IPS-11a (cell line): Measurements from ENCODE around the gene CCDC172.
"Not testable (repeated sequence)": the region's sequence is repeated elsewhere in the genome, so short reads cannot be mapped to it uniquely, and the experiment has no call there.

Experiments
- H3K4me3 ChIP-seq: one replicate; pipeline ENCODE4 v1.5.1; 2013; ENCODE audit warnings: low read depth, low read length, control low read depth

Gene CCDC172

GRCh38 chr10:116331815-116332214, 7.6 kb downstream of the CCDC172 start:
- no peak overlapping the region for H3K4me3 ChIP-seq

- no peak overlapping the region for H3K4me3 ChIP-seq
These were observed 12.6 kb downstream of the CCDC172 start for GRCh38 chr10:116336866-116337265.

GRCh38 chr10:116352125-116352524, 27.9 kb downstream of the CCDC172 start:
- H3K4me3 ChIP-seq: no peak overlapping the region

GRCh38 chr10:116353817-116354216, 29.6 kb downstream of the CCDC172 start:
- no peak overlapping the region for H3K4me3 ChIP-seq

- no peak overlapping the region for H3K4me3 ChIP-seq
These were observed 31.1 kb downstream of the CCDC172 start for GRCh38 chr10:116355341-116355740.

DNA sequence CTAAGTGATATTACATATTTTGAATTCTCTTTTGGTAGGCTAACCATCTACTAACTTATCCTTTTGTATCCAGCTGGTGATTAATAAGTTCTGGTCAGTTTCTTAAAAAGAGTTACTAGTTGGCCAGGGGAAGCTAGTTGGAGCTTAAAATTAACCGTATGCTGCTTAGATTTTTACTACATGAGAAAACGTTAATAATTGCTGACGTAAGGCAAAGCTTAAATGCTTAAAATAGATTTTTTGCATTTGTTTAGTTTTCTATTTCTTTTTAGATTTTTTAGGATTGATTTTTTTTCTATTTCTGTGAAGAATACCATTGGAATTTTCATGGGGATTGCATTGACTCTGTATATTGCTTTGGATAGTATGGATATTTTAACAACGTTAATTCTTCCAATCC, 32.6 kb downstream of the CCDC172 start:
- H3K4me3 ChIP-seq: no peak overlapping the region

GRCh38 chr10:116364868-116365267, 40.6 kb downstream of the CCDC172 start:
- no peak overlapping the region for H3K4me3 ChIP-seq

DNA sequence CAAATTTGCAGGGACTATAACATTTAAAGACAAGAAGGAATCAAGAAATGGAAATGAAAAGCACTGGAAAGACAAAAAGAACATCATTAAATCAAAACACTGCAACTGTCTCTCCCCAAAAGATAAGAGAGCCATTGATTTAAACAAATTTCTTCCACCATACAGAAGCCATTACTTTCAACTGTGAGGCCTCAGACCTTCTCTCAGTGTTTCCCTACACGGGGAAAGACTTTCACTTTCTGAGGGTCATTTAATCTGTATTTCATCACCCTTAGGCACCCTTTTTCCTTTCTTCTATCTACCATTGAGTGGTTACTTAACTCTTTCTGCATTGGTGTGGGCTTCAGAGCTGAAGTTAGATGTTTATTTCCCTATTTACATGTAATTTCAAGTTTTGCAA, 47.5 kb downstream of the CCDC172 start:
- no peak overlapping the region for H3K4me3 ChIP-seq

GRCh38 chr10:116382290-116382689, 58.0 kb downstream of the CCDC172 start:
- H3K4me3 ChIP-seq: no peak overlapping the region

- no peak overlapping the region for H3K4me3 ChIP-seq
These were observed 61.1 kb downstream of the CCDC172 start for GRCh38 chr10:116385311-116385710.

GRCh38 chr10:116385994-116386809, 62.0 kb downstream of the CCDC172 start:
- H3K4me3 ChIP-seq: no peak overlapping the region

- not testable (repeated sequence) for H3K4me3 ChIP-seq
These were observed 69.1 kb downstream of the CCDC172 start for GRCh38 chr10:116393246-116393831.

- no peak overlapping the region for H3K4me3 ChIP-seq
These were observed 71.2 kb downstream of the CCDC172 start for GRCh38 chr10:116395223-116395985.

DNA sequence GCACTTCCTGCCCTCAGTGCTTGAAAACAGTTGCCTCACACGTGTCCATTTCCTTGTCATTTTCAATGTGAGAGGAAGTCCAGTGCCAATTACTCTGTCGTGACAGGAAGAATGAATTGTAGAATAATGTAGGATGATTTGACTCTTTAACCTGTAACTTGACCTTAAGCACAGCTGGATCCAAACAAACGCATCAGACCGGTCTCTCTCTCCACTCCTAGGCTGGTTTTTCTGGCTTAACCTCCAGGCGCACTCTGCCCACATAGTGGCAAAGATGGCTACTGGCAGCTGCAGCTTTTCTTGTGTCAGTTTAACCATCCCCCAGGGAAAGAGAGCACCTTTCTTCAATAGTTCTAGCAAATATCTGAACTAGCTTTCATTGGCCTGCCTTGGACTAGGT, 74.0 kb downstream of the CCDC172 start:
- no peak overlapping the region for H3K4me3 ChIP-seq

GRCh38 chr10:116402858-116403257, 78.6 kb downstream of the CCDC172 start:
- no peak overlapping the region for H3K4me3 ChIP-seq

GRCh38 chr10:116403740-116404250, 79.5 kb downstream of the CCDC172 start:
- no peak overlapping the region for H3K4me3 ChIP-seq

DNA sequence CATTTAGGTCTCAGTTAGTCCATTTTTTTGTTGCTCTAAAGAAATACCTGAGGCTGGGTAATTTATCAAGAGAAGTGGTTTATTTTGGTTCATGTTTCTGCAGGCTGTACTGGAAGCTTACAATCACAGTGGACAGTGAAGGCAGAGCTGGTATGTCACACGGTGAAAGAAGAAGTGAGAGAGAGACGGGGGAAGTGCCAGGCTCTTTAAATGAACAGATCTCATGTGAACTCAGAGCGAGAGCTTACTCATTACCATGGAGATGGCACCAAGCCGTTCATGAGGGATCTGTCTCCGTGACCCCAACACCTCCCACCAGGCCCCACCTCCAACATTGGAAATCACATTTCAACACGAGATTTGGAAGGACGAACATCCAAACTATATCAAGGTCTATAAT, 84.5 kb downstream of the CCDC172 start:
- H3K4me3 ChIP-seq: no peak overlapping the region

DNA sequence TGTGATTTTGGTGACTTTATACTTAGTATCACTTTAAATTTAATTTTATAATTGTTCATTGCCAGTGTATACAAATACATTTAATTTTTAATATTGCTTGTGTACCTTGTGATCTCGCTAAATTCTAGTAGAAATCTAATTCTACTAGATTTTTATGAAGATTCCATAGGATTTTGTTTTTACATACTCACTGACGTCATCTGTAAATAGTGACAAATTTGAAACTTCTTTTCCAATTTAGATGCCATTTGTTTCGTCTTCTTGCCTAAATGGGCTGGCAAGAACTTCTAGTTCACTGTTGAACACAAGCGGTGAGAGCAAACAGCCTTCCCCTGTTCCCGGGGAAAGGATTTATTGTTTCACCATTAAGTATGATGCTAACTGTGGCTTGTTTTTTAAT, 86.1 kb downstream of the CCDC172 start:
- H3K4me3 ChIP-seq: no peak overlapping the region

DNA sequence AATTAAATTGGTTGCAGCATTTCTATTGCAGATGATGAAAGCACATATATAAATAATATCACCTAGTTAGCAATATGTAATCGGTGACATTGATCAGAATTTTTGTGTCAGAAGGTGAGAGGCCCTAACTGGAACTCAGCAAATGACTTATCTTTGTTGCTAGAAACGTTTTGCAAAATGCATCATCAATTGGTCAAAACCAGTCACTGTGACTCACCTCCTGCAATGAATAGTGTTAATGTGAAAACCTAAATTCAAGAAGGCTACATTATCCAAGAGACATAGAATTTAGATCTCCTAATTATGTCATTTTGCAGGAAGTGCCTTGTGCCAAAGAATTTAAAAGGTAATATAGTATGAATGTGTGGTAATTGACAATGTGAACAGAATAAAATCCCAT, 93.6 kb downstream of the CCDC172 start:
- H3K4me3 ChIP-seq: no peak overlapping the region

DNA sequence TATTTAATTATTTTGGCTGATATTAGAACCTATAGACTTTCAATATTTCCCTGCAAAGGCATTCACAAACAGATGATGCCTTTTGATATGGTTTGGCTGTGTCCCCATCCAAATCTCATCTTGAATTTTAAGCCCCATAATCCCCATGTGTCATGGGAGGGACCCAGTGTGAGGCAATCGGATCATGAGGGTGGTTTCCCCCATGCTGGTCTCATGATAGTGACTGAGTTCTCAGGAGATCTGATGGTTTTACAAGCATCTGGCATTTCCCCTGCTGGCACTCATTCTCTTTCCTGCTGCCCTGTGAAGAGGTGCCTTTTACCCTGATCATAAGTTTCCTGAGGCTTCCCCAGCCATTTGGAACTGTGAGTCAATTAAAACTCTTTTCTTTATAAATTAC, 94.1 kb downstream of the CCDC172 start:
- H3K4me3 ChIP-seq: no peak overlapping the region

DNA sequence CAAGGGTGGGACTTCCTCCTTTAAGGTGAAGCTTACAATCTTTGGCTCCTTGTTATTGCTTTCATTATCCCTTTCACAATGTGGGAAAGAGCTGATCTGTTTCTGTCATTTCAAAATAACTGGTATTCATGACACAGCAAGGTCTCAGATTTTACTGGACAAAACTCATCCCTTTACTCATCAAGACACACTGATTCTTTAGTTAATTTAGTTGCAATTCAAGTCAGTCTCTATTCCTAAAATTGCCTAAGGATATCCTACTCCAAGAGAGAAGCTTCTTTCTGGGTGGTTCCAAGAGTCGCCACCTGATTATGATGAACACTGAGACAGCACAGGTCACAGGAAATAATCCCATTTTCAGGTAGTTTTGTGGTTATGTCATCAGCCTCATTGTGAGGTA, 97.6 kb downstream of the CCDC172 start:
- no peak overlapping the region for H3K4me3 ChIP-seq

DNA sequence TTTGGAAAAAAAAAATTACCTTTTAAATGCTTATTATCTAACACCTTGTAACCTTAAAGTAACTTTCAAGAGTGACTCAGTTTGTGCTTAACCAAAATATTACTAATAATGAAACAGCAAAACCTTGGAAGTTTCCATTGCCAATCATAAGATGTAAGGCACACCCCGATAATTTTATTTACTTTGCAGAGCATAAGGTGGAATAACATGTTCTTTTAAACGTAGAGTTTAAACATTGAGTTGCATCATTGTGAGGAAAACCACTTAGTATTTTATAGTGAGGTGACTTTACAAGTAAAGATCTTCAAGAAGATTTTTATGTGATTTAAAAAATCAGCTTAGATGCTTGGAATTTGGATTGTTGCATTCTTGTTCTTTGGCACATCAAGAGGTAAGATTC, 103.4 kb downstream of the CCDC172 start, which contains the start of gene PNLIPRP3:
Gene PNLIPRP3 (plus strand): TSS at position 177 of the 400 bp plus-strand sequence. CDS start 166 bp downstream, at position 343.
- no peak within 1 kb of the TSS for H3K4me3 ChIP-seq
